IPS-18a (cell line): ENCODE measurements around the gene KRTAP9-6.
"Not testable (repeated sequence)": the region's sequence is repeated elsewhere in the genome, so short reads cannot be mapped to it uniquely, and the experiment has no call there.

Experiments used
- H3K27ac ChIP-seq: one replicate; pipeline ENCODE4 v1.5.1; 2013; ENCODE audit warnings: low read length
- H3K27me3 ChIP-seq: one replicate; pipeline ENCODE4 v1.6.1; 2013; ENCODE audit warnings: mild to moderate bottlenecking, low read length; ENCODE audit not compliant: control insufficient read depth, insufficient read depth
- H3K36me3 ChIP-seq: one replicate; pipeline ENCODE4 v1.6.1; 2013; ENCODE audit warnings: low read depth, low read length; ENCODE audit not compliant: control insufficient read depth
- H3K4me1 ChIP-seq: one replicate; pipeline ENCODE4 v1.6.1; 2013; ENCODE audit warnings: low read depth, low read length; ENCODE audit not compliant: control insufficient read depth
- H3K4me3 ChIP-seq: one replicate; pipeline ENCODE4 v1.5.1; 2013; ENCODE audit warnings: low read length
- H3K9ac ChIP-seq: one replicate; pipeline ENCODE4 v1.6.1; 2013; ENCODE audit warnings: mild to moderate bottlenecking, low read length, moderate library complexity
- H3K9me3 ChIP-seq: one replicate; pipeline ENCODE4 v1.6.1; 2013; ENCODE audit warnings: low read depth, low read length; ENCODE audit not compliant: control insufficient read depth

The KRTAP9-6 gene

GRCh38 chr17:41275648-41276190 is 10.5 kb downstream of the KRTAP9-6 start, which contains the start of gene KRTAP9-7:
TSS of gene KRTAP9-7 (plus strand) at chr17:41275698. CDS start at chr17:41275698, 0 bp downstream.
- not testable (repeated sequence) for H3K9me3 ChIP-seq, H3K27ac ChIP-seq, H3K36me3 ChIP-seq, H3K4me3 ChIP-seq, H3K27me3 ChIP-seq, H3K4me1 ChIP-seq, H3K9ac ChIP-seq

GRCh38 chr17:41278176-41278955 is 13.2 kb downstream of the KRTAP9-6 start:
- Histone ChIP-seq H3K36me3 (no peaks in the 10 kb centered on the region), H3K4me3 (no peak overlapping the region), H3K27ac (no peak overlapping the region), H3K9ac (no peak overlapping the region), H3K9me3 (no peaks in the 10 kb centered on the region), H3K27me3 (no peaks in the 10 kb centered on the region), H3K4me1 (no peaks in the 10 kb centered on the region)

DNA sequence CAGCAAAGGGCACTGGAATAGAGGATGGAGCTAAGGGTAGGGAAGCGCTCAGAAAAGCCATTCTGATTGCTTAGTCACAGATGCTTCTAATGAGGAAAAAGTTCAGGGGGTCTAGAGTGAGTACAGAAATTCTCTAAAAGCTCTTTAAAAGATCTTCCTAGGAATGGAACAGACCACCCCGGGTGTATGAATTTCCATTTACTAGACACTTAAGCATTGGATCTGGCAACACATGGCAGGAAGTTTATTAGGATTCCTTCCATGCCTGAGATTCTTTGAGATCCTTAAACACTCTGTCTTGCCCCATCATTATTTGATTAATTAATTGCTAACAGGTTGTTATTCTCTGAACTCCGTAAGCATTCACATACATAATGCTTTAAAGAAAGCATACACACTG is 18.9 kb downstream of the KRTAP9-6 start:
- Histone ChIP-seq H3K9me3 (no peaks in the 10 kb centered on the region), H3K27ac (no peak overlapping the region), H3K27me3 (no peaks in the 10 kb centered on the region), H3K4me1 (peaks cover 7% of the 10 kb centered on the region), H3K4me3 (no peak overlapping the region), H3K36me3 (no peaks in the 10 kb centered on the region), H3K9ac (no peak overlapping the region)

- H3K27ac ChIP-seq, result no peak overlapping the region
- no peak overlapping the region for H3K9ac ChIP-seq
- peaks cover 7% of the 10 kb centered on the region for H3K4me1 ChIP-seq
- H3K4me3 ChIP-seq, result no peak overlapping the region
- H3K27me3 ChIP-seq, result no peaks in the 10 kb centered on the region
- H3K36me3 ChIP-seq, result no peaks in the 10 kb centered on the region
- H3K9me3 ChIP-seq, result no peaks in the 10 kb centered on the region
Measured at GRCh38 chr17:41284546-41284945, 19.4 kb downstream of the KRTAP9-6 start.

GRCh38 chr17:41287050-41287449 is 21.9 kb downstream of the KRTAP9-6 start:
- H3K4me1 ChIP-seq, result peaks cover 7% of the 10 kb centered on the region
- H3K4me3 ChIP-seq, result no peak overlapping the region
- H3K27me3 ChIP-seq, result no peaks in the 10 kb centered on the region
- no peak overlapping the region for H3K27ac ChIP-seq
- H3K9ac ChIP-seq, result no peak overlapping the region
- no peaks in the 10 kb centered on the region for H3K36me3 ChIP-seq
- H3K9me3 ChIP-seq, result no peaks in the 10 kb centered on the region

DNA sequence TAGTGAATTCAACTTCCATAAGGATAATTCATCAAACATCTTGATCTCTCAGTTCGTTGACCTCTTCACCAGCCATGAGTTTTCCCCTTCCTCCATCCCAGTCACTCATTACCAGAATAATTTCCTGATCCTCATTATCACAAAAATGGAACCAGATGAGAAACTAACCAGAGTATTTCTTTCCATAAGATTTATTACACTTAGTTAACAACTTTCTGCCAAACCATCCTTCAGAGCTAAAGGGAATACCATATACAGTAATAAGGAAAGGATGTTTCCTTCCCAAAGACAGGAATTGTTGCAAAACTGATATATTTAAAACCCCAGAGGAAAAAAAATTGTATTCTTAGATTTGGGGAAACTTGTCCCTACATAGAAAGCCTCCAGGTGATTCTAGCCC is 28.8 kb downstream of the KRTAP9-6 start:
- no peaks in the 10 kb centered on the region for H3K9me3 ChIP-seq
- H3K27me3 ChIP-seq, result no peaks in the 10 kb centered on the region
- H3K9ac ChIP-seq, result no peak overlapping the region
- no peak overlapping the region for H3K27ac ChIP-seq
- no peaks in the 10 kb centered on the region for H3K36me3 ChIP-seq
- H3K4me3 ChIP-seq, result no peak overlapping the region
- no peaks in the 10 kb centered on the region for H3K4me1 ChIP-seq

DNA sequence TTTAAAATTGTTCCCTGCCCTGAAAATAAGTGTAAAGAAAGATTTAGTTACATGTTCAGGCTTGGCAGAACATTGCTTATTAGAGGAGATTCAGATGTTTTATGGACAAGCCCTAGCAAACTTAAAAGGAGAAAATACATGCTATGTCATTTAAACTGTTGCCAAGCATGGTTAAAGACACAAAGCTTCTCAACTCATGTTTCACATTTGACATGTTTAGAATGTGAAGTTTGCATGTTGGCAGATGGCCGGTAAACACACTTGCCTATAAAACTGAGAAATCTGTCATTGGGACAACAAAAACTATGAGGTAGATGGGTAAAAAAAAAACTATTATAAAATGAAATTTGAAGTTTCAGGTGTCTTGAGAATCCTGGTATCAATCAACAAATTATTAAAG is 31.7 kb downstream of the KRTAP9-6 start:
- H3K4me3 ChIP-seq, result no peak overlapping the region

DNA sequence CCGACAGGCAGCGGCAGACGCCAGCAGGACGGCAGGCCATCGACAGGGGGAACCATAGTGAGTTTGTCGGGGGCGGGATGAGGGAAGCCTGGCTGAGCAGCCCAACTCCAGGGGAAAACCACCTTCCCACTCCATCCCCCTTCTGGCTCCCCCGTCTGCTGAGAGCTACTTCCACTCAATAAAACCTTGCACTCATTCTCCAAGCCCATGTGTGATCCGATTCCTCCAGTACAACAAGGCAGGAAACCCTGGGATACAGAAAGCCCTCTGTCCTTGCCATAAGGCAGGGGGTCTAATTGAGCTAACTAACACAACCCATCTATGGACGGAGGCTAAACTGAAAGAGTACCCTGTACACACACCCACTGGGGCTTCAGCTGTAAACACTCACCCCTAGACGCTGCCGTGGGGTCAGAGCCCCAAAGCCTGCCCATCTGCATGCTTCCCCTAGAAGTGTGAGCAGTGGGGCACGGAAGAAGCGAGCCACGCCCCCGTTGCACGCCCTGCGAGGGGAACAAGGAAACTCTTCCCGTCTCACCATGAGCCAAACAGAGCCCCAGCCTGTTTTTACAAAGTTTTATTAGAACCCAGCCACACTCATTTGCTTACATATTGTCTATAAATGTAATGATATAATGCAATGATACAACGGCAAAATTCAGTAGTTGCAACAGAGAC is 33.4 kb downstream of the KRTAP9-6 start:
- no peaks in the 10 kb centered on the region for H3K36me3 ChIP-seq
- H3K4me1 ChIP-seq, result no peaks in the 10 kb centered on the region
- no peaks in the 10 kb centered on the region for H3K27me3 ChIP-seq
- H3K27ac ChIP-seq, result no peak overlapping the region
- H3K9me3 ChIP-seq, result no peaks in the 10 kb centered on the region
- no peak overlapping the region for H3K4me3 ChIP-seq
- H3K9ac ChIP-seq, result no peak overlapping the region

More for the DNA sequence above, 31.7 kb downstream of the KRTAP9-6 start:
- Histone ChIP-seq H3K27ac (no peak overlapping the region), H3K9ac (no peak overlapping the region), H3K36me3 (no peaks in the 10 kb centered on the region), H3K9me3 (no peaks in the 10 kb centered on the region), H3K4me1 (no peaks in the 10 kb centered on the region), H3K27me3 (no peaks in the 10 kb centered on the region)

DNA sequence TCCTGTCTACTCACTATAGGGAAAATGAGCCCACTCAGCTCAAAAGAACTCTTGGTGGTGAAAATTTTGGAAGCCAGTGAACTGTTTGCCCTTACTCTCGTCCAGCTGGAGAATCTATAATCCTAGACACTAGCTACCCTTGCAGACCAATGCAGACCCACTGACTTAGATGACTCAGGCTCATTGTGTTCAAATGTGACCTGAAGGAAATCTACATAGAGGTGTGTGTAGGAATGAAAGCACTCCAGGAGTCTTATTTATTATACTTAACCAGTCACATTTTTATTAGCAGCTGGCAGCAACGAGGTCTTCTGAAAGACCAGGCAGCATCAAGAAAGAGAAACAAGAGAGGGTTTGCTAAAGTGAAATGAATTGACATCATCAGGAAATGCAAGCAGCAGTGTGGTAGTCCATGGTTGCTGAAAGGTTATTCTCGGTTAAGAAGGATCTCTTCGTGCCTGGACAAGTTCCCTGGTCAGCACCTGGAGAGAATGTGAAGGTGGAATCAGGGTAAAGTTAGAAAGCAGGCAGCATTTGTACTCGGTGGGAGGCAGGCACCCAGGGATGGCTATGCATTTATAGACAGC is 36.1 kb downstream of the KRTAP9-6 start:
- no peak overlapping the region for H3K27ac ChIP-seq
- H3K9me3 ChIP-seq, result no peaks in the 10 kb centered on the region
- H3K9ac ChIP-seq, result no peak overlapping the region
- no peak overlapping the region for H3K4me3 ChIP-seq
- no peaks in the 10 kb centered on the region for H3K36me3 ChIP-seq
- H3K4me1 ChIP-seq, result no peaks in the 10 kb centered on the region
- no peaks in the 10 kb centered on the region for H3K27me3 ChIP-seq

DNA sequence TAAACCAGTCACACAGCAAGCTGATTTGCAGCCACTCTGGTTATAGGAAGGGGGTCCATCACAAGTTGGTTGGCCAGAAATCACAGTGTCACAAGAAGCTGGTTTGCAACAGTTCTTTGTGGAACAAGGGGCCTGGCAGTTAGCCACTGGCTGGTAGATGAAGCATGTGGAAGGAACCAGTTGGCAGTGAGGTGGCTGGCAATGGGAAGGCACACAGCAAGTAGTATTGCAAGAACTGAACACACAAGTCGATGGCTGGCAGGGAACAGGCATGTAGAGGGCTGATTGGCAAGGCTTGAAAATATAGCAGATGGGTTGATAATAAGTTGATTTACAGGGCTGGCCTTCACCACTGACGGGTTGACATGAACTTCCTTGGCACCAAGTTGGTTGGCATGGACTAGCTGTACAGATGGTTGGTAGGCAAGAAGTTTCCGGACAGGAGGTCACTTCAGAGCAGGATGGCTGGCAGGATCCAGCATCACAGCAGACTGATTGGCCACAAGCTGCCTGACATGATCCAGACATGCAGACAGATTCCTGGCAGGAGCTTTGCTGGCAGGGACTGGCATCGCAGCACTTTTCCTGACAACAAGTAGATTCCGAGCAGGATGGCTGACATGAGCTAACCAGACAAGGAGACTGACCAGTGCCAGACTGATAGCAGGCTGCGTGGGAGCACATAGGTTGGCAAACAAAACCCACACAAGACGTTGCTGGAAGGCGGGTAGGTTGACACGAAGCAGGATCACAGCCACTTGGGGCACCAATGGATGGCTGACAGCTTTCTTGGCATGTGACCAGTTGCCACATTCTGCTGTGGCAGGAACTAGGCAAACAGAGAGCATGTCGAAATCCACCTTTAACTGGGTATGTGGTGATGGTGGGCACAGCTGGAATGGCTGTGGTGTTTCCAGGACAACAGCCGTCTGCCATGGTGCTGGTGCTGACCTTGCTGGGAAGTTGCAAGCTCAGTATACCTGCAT is 37.0 kb downstream of the KRTAP9-6 start, which contains the start of gene KRTAP29-1:
Gene KRTAP29-1 (minus strand): TSS at position 936 of the 986 bp plus-strand sequence. CDS start 0 bp downstream, at position 936.
- Histone ChIP-seq H3K36me3 (no peaks in the 10 kb centered on the region), H3K4me1 (no peaks in the 10 kb centered on the region), H3K9ac (no peak within 1 kb of the TSS), H3K4me3 (no peak within 1 kb of the TSS), H3K27me3 (no peaks in the 10 kb centered on the region), H3K9me3 (no peaks in the 10 kb centered on the region), H3K27ac (no peak within 1 kb of the TSS)
